ENCODE data around the gene DNAH8. TPM values are rescaled to one million over a fixed set of nuclear protein-coding genes. Genes with fewer than 3 reads are reported as not detected.

DNAH8 gene
- polyA plus RNA-seq, 1 of the 3 experiments (the other 2 are of a cell fraction): not detected

- DNase-seq: no peak
- Histone ChIP-seq H3K9me2 (no peaks in the 10 kb centered on the region), H4K20me1 (ENCODE audit: insufficient read depth) (no peaks in the 10 kb centered on the region), H3F3A (replicated peaks; ENCODE audit: insufficient read depth) (no peaks in the 10 kb centered on the region), H3K4me3 (ENCODE audit: low read depth in 2 of 2, low read length in 1 of 2) (no peak overlapping the region), H2AFZ (ENCODE audit: low read depth) (no peak overlapping the region), H3K27me3 (ENCODE audit: insufficient read depth) (no peaks in the 10 kb centered on the region), H3K36me3 (replicated peaks in 1 of 2; ENCODE audit: control insufficient read depth in 1 of 2, insufficient read depth in 2 of 2, low read length in 1 of 2) (no peaks in the 10 kb centered on the region), H3K79me2 (ENCODE audit: insufficient read depth) (no peaks in the 10 kb centered on the region), H3K4me2 (no peak overlapping the region), H3K4me1 (ENCODE audit: control insufficient read depth in 1 of 2, insufficient read depth in 2 of 2, low read depth in 1 of 2, low read length in 1 of 2) (no peaks in the 10 kb centered on the region), H3K27ac (ENCODE audit: low read depth in 2 of 2, low read length in 1 of 2) (no peak overlapping the region), H3K9me3 (no peaks in the 10 kb centered on the region), H3K9ac (no peak overlapping the region)
- TF ChIP-seq RFX5 (IDR thresholded peaks at IDR 0.05; ENCODE audit: low read length) (no peak), MEF2A (IDR thresholded peaks at IDR 0.05; ENCODE audit: borderline replicate concordance, low read depth) (no peak), YY1 (IDR thresholded peaks at IDR 0.05; ENCODE audit: low read depth) (no peak), EP300 (IDR thresholded peaks at IDR 0.05; ENCODE audit: borderline replicate concordance in 1 of 2, low read depth in 1 of 2, low read length in 1 of 2) (no peak), FOXM1 (IDR thresholded peaks at IDR 0.05; ENCODE audit: low read depth) (no peak), FOSL2 (IDR thresholded peaks at IDR 0.05; ENCODE audit: borderline replicate concordance, low read depth) (no peak)
- TF ChIP-seq, protein P1, sequence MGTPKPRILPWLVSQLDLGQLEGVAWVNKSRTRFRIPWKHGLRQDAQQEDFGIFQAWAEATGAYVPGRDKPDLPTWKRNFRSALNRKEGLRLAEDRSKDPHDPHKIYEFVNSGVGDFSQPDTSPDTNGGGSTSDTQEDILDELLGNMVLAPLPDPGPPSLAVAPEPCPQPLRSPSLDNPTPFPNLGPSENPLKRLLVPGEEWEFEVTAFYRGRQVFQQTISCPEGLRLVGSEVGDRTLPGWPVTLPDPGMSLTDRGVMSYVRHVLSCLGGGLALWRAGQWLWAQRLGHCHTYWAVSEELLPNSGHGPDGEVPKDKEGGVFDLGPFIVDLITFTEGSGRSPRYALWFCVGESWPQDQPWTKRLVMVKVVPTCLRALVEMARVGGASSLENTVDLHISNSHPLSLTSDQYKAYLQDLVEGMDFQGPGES (IDR thresholded peaks at IDR 0.05; ENCODE audit: low read depth, low read length): no peak
- CTCF ChIA-PET: no interaction called here
- POLR2A ChIA-PET: interaction anchor here (0.8 kb wide), 1 partner anchor 107 kb away, joined by 3 read pairs; no protein-coding TSS in a partner anchor
These were observed 116.8 kb downstream of the DNAH8 start for GRCh38 chr6:38831865-38832264.

DNA sequence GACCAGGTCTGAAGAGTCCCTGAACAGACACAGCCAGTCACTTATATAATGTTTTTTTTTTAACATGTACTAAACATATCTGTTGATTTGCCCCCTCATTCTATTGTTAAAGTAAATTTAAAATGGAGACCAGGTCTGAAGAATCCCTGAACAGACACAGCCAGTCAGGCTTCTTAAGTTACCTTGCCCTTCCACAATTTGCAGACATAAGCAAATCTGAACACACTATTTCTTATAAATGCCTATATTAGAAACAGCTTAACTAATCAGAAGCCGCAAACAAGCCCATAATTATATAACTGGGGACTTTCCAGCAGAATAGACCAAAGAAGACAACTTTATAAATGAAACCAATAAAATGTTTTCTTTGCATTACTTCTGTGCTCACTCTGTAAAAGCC is 118.2 kb downstream of the DNAH8 start:
- ChIA-PET CTCF (no interaction called here), POLR2A (no interaction called here)
- Histone ChIP-seq H3K36me3 (replicated peaks in 1 of 2; ENCODE audit: control insufficient read depth in 1 of 2, insufficient read depth in 2 of 2, low read length in 1 of 2) (no peaks in the 10 kb centered on the region), H3F3A (replicated peaks; ENCODE audit: insufficient read depth) (no peaks in the 10 kb centered on the region), H4K20me1 (ENCODE audit: insufficient read depth) (no peaks in the 10 kb centered on the region), H3K9me2 (no peaks in the 10 kb centered on the region), H3K27me3 (ENCODE audit: insufficient read depth) (no peaks in the 10 kb centered on the region), H3K9ac (no peak overlapping the region), H3K27ac (ENCODE audit: low read depth in 2 of 2, low read length in 1 of 2) (no peak overlapping the region), H3K4me2 (no peak overlapping the region), H3K4me1 (ENCODE audit: control insufficient read depth in 1 of 2, insufficient read depth in 2 of 2, low read depth in 1 of 2, low read length in 1 of 2) (no peaks in the 10 kb centered on the region), H3K9me3 (no peaks in the 10 kb centered on the region), H2AFZ (ENCODE audit: low read depth) (no peak overlapping the region), H3K4me3 (ENCODE audit: low read depth in 2 of 2, low read length in 1 of 2) (no peak overlapping the region), H3K79me2 (ENCODE audit: insufficient read depth) (no peaks in the 10 kb centered on the region)
- TF ChIP-seq TCF12 (IDR thresholded peaks at IDR 0.05) (no peak), MAX (IDR thresholded peaks at IDR 0.05; ENCODE audit: low read depth) (no peak), SMC3 (IDR thresholded peaks at IDR 0.05; ENCODE audit: low read depth, low read length) (no peak), RAD21 (IDR thresholded peaks at IDR 0.05; ENCODE audit: low read length) (no peak), POLR2AphosphoS5 (IDR thresholded peaks at IDR 0.05; ENCODE audit: low read depth, low read length) (no peak), EP300 (IDR thresholded peaks at IDR 0.05; ENCODE audit: borderline replicate concordance in 1 of 2, low read depth in 1 of 2, low read length in 1 of 2) (no peak), SIN3A (IDR thresholded peaks at IDR 0.05; ENCODE audit: borderline replicate concordance, low read depth, low read length) (no peak), FOXJ3 (CRISPR knock-in tag; IDR thresholded peaks at IDR 0.05) (no peak), MXI1 (IDR thresholded peaks at IDR 0.05; ENCODE audit: low read depth, low read length) (no peak), FOSL2 (IDR thresholded peaks at IDR 0.05; ENCODE audit: borderline replicate concordance, low read depth) (no peak), ELF1 (IDR thresholded peaks at IDR 0.05) (no peak), NFIC (IDR thresholded peaks at IDR 0.05; ENCODE audit: borderline replicate concordance) (no peak), GABPA (IDR thresholded peaks at IDR 0.05; ENCODE audit: low read depth) (no peak), CTCF (IDR thresholded peaks at IDR 0.05) (no peak), TEAD4 (IDR thresholded peaks at IDR 0.05; ENCODE audit: borderline replicate concordance, insufficient read depth) (no peak), EZH2phosphoT487 (IDR thresholded peaks at IDR 0.05; ENCODE audit: borderline replicate concordance, low read depth) (no peak), FOXM1 (IDR thresholded peaks at IDR 0.05; ENCODE audit: low read depth) (no peak)
- TF ChIP-seq, protein P2, sequence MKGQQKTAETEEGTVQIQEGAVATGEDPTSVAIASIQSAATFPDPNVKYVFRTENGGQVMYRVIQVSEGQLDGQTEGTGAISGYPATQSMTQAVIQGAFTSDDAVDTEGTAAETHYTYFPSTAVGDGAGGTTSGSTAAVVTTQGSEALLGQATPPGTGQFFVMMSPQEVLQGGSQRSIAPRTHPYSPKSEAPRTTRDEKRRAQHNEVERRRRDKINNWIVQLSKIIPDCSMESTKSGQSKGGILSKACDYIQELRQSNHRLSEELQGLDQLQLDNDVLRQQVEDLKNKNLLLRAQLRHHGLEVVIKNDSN (IDR thresholded peaks at IDR 0.05; ENCODE audit: borderline replicate concordance, low read depth): no peak
- 14% methylated on average over 1 of the region's 1 CpG for WGBS (ENCODE audit: low lambda C conversion rate)
- DNase-seq: no peak
